SH-SY5Y (cell line): ENCODE measurements around the gene ALPL.

Experiments used
- GATA2 ChIP-seq: IDR thresholded peaks from 2 replicates; pipeline ENCODE4 v1.6.1; 2011; ENCODE audit warnings: mild to moderate bottlenecking, low read depth, low read length
- GATA3 ChIP-seq: IDR thresholded peaks from 2 replicates; pipeline ENCODE4 v1.6.1; 2011; ENCODE audit warnings: low read depth, mild to moderate bottlenecking, low read length, moderate library complexity

Gene ALPL

DNA sequence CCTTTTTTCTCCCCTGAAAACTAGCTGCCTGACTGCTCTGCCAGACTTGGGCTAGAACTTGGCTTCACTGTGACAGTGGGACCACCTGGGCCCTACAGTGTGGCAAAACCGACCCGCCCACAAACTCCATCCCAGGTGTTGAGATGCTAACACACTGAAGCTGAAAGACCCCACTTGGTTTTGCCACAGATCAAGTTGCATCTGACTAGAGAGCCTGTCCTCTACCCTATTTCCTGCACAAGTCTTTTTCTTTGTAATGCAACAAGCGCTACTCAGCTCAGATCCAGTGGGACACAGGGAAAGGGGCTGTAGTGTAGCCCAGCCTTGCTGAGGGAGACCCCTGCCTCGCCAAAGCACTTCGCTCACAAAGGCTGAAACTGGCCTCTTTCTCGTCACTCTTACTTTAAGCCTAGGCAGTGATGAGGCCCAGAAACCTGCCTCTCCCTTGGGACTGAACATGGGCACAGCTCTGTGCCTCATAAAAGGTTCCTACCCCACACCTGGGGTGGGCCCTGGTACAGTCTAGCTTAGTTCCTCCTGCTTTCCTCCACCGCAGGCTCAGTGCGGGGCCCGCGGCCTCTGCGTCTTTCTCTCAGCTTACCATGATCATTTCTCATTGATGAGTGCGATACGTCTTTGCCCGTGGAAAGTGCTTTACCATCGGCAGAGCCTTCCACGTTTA, 9.7 kb downstream of the ALPL start:
- TF ChIP-seq GATA3 (no peak), GATA2 (no peak)

DNA sequence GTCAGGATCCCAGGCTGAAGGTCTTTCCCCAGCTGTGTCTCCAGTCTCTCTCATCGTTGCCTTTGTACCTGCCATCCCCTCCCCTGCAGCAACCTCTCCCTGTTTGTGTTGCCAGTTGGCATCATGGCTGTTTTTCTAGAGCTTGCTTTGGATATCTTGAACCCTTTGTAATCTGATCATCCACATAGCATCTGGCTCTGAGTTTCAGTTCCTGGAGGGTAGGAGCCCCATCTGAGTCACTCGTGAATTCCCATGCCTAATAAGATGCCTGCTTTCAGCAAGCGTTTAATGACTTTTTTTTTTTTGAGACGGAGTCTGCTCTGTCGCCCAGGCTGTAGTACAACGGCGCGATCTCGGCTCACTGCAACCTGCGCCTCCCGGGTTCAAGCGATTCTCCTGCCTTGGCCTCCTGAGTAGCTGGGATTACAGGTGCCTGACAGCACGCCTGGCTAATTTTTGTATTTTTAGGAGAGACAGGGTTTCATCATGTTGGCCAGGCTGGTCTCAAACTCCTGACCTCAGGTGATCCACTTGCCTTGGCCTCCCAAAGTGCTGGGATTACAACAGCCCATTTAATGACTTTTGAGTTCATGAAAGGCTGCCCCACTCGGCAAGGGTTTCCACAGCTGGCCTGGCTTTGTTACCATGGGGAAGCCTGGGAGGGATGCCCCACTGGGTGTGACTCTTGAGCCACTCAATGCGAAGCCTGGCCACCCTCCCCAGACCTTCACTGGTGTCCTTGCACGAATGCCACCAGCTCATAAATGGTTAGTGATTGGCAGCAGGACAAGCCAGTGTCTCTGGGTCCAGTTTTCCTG, 11.9 kb downstream of the ALPL start:
- no peak for TF ChIP-seq GATA3
- TF ChIP-seq GATA2: no peak

DNA sequence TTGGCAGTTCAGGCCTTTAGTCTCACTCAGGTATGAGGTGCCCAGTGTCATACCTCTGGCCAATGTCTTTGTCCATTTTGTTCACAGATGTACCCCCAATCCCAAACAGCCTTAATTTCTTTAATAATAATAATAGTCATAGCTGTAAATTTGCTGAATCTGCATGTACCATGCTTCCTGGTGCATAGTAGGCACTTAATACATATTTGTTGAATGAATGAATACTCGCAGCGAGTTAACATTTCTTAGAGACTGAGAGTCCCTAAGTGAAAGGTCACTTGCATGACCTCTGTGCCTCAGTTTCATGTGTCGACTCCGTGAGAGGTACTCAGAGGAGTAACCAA, 12.5 kb downstream of the ALPL start:
- TF ChIP-seq GATA2: no peak
- no peak for TF ChIP-seq GATA3

DNA sequence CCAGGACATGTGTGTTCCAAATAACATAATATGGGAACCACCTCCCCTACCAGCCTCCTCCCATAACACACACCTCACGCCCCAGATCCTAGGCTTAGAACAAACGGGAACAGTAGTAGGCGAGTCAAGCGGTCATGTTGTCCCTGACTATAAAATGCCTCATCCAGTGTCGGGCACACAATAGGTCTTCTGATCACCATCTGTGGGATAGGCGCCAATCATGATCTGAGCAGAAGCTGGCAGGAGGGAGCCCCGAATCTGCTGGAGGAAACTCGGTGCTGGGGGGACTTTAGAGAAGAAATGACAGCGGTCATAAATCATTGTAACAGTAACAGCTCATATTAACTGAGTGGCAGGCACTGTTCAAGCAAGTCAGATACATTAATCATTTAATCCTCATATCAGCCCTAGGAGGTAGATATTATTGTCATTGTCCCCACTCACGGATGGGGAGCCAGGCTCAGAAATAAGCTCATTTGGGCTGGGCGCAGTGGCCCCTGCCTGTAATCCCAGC, 13.4 kb downstream of the ALPL start:
- TF ChIP-seq GATA3 (no peak), GATA2 (no peak)

DNA sequence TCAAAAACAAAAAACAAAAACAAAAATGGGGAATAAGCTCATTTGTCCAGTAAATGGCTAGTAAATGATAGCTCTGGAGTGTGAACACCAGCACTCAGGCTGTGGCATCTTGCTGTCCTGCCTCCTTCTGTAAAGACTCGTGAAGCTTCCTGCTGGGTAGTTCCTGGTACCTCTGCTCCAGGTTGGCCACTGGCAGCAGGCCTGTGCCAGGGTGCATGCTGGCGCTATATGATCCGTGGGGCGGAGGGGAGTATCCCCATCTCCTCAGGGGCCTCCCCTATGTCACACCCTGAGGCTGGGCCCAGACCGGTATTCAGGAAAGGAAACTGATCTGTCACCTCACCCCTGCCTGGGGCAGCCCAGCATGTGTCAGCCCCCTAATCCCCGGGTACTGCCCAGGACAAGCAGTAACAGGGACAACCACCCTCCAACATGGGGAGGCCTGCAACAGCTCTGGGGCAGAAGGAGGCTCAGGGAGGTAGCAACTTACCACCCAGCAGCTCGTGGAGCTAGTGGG, 14.1 kb downstream of the ALPL start:
- TF ChIP-seq GATA2: no peak
- TF ChIP-seq GATA3: no peak

- TF ChIP-seq GATA3 (no peak), GATA2 (no peak)
Measured at GRCh38 chr1:21524220-21524619, 15.0 kb downstream of the ALPL start.

GRCh38 chr1:21524686-21525339, 15.6 kb downstream of the ALPL start:
- TF ChIP-seq GATA3: no peak

DNA sequence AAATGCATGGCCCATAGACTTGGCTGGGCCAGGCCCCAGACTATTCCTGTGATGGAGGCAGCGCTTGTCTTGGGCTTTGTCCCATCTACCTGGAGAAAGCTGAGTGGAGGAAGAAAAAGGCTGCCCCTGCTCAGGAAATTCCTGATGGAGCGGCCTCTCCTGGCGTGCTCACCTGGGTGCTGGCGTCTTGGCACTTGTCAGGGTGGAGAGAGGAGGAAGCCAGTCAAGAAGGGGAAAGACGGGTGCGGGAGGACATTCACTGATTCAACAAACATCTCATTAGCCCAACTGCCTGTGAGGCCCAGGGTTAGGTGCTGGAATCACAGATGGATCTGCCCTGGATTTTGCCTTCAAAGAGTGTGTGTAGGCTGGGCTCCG, 16.1 kb downstream of the ALPL start:
- TF ChIP-seq GATA3 (no peak), GATA2 (no peak)

DNA sequence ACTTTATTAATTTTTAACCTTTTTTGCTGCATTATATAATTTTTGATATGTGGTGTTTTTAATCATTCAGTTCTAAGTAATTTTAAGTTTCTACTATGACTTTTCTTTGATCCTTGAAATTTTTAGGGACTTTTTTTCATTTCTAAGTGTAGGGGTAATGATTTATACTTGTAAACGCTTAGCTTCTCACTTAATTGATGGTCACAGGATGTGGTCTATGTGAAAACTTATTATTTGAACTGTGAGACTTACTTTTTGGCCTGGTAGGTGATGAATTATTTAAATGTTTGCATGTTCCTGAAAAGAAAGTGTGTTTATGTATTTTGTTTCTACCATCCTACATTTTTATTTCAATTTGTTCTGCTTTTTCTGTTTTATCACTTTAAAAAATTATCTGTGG, 17.2 kb downstream of the ALPL start:
- TF ChIP-seq GATA2 (no peak), GATA3 (no peak)

DNA sequence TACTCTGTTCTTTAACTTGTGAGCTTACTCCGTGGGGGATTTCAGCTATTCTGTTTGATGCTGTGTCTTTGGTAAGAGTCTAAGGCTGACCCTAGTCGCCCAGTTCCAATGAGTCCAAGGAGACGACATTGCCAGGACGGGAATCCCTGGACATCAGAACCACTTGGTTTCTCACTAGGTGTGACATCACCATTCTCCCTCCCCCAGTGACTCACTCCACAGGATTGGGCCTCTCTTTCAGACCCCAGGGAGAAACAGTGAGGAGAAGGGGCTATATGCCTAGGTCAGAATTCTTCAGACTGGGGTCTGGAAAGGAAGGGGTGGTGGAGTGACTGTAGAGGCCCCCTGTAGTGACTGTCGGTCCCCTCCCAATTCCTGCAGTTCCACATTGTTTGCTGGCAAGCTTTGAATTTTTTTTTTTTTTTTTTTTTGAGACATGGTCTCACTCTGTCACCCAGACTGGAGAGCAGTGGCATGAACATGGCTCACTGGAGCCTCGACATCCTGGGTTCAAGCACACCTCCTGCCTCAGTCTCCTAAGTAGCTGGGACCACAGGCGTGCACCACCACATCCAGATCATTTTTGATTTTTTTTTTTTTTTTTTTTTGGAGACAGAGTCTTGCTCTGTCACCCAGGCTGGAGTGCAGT, 21.3 kb downstream of the ALPL start:
- TF ChIP-seq GATA3 (no peak), GATA2 (no peak)

- TF ChIP-seq GATA2 (no peak), GATA3 (no peak)
Measured at GRCh38 chr1:21531241-21531640, 22.0 kb downstream of the ALPL start.

DNA sequence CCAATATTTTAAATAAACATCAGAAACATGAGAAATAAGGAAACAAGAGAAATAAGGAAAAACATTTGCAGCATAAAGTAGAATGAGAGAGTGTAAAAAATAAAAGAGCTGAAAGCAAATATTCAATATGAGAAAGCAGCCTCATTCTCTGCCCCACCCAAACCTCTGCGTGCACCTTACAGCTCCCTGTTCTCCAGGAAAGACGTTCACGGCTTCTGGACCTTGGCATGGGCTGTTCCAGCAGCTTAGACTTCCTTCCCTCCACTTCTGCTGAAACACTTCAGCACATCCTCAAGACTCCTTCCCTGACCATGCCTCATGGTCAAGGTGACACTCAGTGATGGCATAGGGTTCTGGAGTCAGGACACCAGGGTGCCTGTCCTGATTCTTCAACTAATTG, 23.3 kb downstream of the ALPL start:
- TF ChIP-seq GATA2 (no peak), GATA3 (no peak)

DNA sequence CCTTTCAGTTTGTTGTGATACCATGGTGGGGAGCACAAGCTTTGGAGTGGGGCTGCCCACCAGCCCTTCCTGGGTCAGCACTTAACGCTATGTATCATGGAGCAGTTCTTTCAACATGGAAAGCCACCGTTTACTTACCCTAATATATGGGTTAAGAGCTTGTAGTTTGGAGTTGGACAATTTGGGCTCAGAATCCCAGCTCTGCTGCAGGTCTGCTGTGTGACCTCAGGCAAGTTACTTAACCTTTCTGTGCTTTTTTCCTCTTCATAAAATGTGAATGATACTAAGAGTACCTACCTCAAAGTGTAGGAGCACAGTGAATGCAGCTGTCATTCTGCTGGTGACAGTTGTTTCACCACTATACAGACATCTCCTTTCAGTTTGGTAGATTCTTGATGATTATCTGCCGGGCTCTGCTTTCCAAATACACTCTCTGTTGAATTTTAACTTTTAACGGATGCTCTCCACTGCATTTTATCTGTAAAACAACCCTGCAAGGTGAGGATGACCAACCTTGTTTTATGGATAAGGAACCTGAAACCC, 23.8 kb downstream of the ALPL start:
- no peak for TF ChIP-seq GATA3
- no peak for TF ChIP-seq GATA2

GRCh38 chr1:21534146-21534545, 24.9 kb downstream of the ALPL start:
- TF ChIP-seq GATA3: no peak
- TF ChIP-seq GATA2: no peak
